WTC11 (cell line): ENCODE results near the gene MACROD2. TPM values are rescaled to one million over a fixed set of nuclear protein-coding genes. Genes with fewer than 3 reads are reported as not detected.

Experiments
- ATAC-seq: fragments of 200-7000 bp; cut with Tn5 transposase; 2 replicates; pipeline ENCODE4 v1.10.0; 2021; ENCODE audit warnings: mild to moderate bottlenecking, moderate library complexity
- CTCF ChIA-PET: fragments of 300-600 bp; sonication (Branson Sonifier 250); formaldehyde crosslinking; loops from one replicate; lab custom pipeline; 2021; ENCODE audit warnings: antibody characterized with exemption; lab: Charles Lee
- POLR2A ChIA-PET: fragments of 350-600 bp; sonication (Branson Sonifier 250); formaldehyde crosslinking; loops from one replicate; lab custom pipeline; 2021; ENCODE audit warnings: antibody characterized with exemption; lab: Charles Lee
- DNase-seq: peaks from one replicate; pipeline ENCODE4 v3.0.0; 2021; ENCODE audit warnings: low spot score
- H3K27ac Mint-ChIP-seq: 2 replicates; pipeline ENCODE4 v1.8.0; 2021; ENCODE audit warnings: mixed read lengths
- H3K27me3 Mint-ChIP-seq: 2 replicates; pipeline ENCODE4 v1.8.0; 2021; ENCODE audit warnings: low read depth, mild to moderate bottlenecking, moderate library complexity, mixed read lengths
- H3K36me3 Mint-ChIP-seq: 2 replicates; pipeline ENCODE4 v1.8.0; 2021; ENCODE audit warnings: mixed read lengths
- H3K4me1 Mint-ChIP-seq: 2 replicates; pipeline ENCODE4 v1.8.0; 2022; ENCODE audit warnings: mixed read lengths
- H3K4me3 Mint-ChIP-seq: 2 replicates; pipeline ENCODE4 v1.8.0; 2021; ENCODE audit warnings: mild to moderate bottlenecking, moderate library complexity, mixed read lengths
- H3K9me3 Mint-ChIP-seq: 2 replicates; pipeline ENCODE4 v1.8.0; 2021; ENCODE audit warnings: mixed read lengths
- ATF2 ChIP-seq: sonication (generic); formaldehyde crosslinking; IDR thresholded peaks from 2 replicates; pipeline ENCODE4 v1.8.1; 2022; ENCODE audit warnings: low read depth, missing genetic modification reagents, borderline replicate concordance
- ESRRA ChIP-seq: sonication (generic); formaldehyde crosslinking; IDR thresholded peaks from 2 replicates; pipeline ENCODE4 v1.8.1; 2022; ENCODE audit warnings: mild to moderate bottlenecking, missing genetic modification reagents, borderline replicate concordance
- GRHL2 ChIP-seq: fragments of 250-450 bp; sonication (Bioruptor Pico); IDR thresholded peaks from 2 replicates; pipeline ENCODE4 v1.8.0; 2022; ENCODE audit warnings: mild to moderate bottlenecking, moderate library complexity; ENCODE audit not compliant: insufficient replicate concordance, severe bottlenecking
- IRF1 ChIP-seq: sonication (generic); formaldehyde crosslinking; IDR thresholded peaks from 2 replicates; pipeline ENCODE4 v1.8.0; 2023; ENCODE audit warnings: missing genetic modification reagents
- MLX ChIP-seq: sonication (generic); formaldehyde crosslinking; IDR thresholded peaks from 2 replicates; pipeline ENCODE4 v1.8.1; 2023; ENCODE audit warnings: mild to moderate bottlenecking, missing genetic modification reagents, moderate library complexity
- MXD4 ChIP-seq: fragments of 250-450 bp; sonication (Bioruptor Pico); IDR thresholded peaks from 2 replicates; pipeline ENCODE4 v1.8.0; 2021; ENCODE audit warnings: mild to moderate bottlenecking, moderate library complexity, borderline replicate concordance
- NFATC4 ChIP-seq: fragments of 250-450 bp; sonication (Bioruptor Pico); IDR thresholded peaks from 2 replicates; pipeline ENCODE4 v1.9.0; 2021; ENCODE audit warnings: mild to moderate bottlenecking
- NR1H2 ChIP-seq: sonication (generic); formaldehyde crosslinking; IDR thresholded peaks from 2 replicates; pipeline ENCODE4 v1.9.0; 2021; ENCODE audit warnings: mild to moderate bottlenecking, moderate library complexity, missing genetic modification reagents
- PREB ChIP-seq: sonication (generic); formaldehyde crosslinking; IDR thresholded peaks from 2 replicates; pipeline ENCODE4 v1.8.1; 2022; ENCODE audit warnings: mild to moderate bottlenecking, missing genetic modification reagents, moderate library complexity, borderline replicate concordance
- RORB ChIP-seq: fragments of 250-450 bp; sonication (Bioruptor Pico); IDR thresholded peaks from 2 replicates; pipeline ENCODE4 v1.9.0; 2021; ENCODE audit warnings: mild to moderate bottlenecking
- SMAD3 ChIP-seq: sonication (generic); formaldehyde crosslinking; IDR thresholded peaks from 2 replicates; pipeline ENCODE4 v1.8.0; 2022; ENCODE audit warnings: missing genetic modification reagents, mild to moderate bottlenecking, borderline replicate concordance
- SMAD4 ChIP-seq: sonication (generic); formaldehyde crosslinking; IDR thresholded peaks from 2 replicates; pipeline ENCODE4 v1.8.0; 2022; ENCODE audit warnings: mild to moderate bottlenecking, missing genetic modification reagents
- USF1 ChIP-seq: sonication (generic); formaldehyde crosslinking; IDR thresholded peaks from 2 replicates; pipeline ENCODE4 v1.8.0; 2022; ENCODE audit warnings: mild to moderate bottlenecking, missing genetic modification reagents
- USF2 ChIP-seq: sonication (generic); formaldehyde crosslinking; IDR thresholded peaks from 2 replicates; pipeline ENCODE4 v1.8.1; 2023; ENCODE audit warnings: mild to moderate bottlenecking, missing genetic modification reagents, moderate library complexity
- ZNF121 ChIP-seq: sonication (generic); formaldehyde crosslinking; IDR thresholded peaks from 2 replicates; pipeline ENCODE4 v1.8.0; 2023; ENCODE audit warnings: missing genetic modification reagents
- ZNF138 ChIP-seq: sonication (generic); formaldehyde crosslinking; conservative IDR thresholded peaks from 2 replicates; pipeline ENCODE4 v1.8.1; 2022; ENCODE audit warnings: mild to moderate bottlenecking, moderate library complexity, missing genetic modification reagents
- ZNF232 ChIP-seq: sonication (generic); formaldehyde crosslinking; IDR thresholded peaks from 2 replicates; pipeline ENCODE4 v1.8.0; 2022; ENCODE audit warnings: mild to moderate bottlenecking, missing genetic modification reagents
- ZNF512 ChIP-seq: sonication (generic); formaldehyde crosslinking; IDR thresholded peaks from 2 replicates; pipeline ENCODE4 v1.8.1; 2022; ENCODE audit warnings: missing genetic modification reagents, borderline replicate concordance
- ZNF532 ChIP-seq: fragments of 250-450 bp; sonication (Bioruptor Pico); IDR thresholded peaks from 2 replicates; pipeline ENCODE4 v1.9.0; 2021; ENCODE audit warnings: mild to moderate bottlenecking, borderline replicate concordance
- ZSCAN18 ChIP-seq: fragments of 250-450 bp; sonication (Bioruptor Pico); IDR thresholded peaks from 2 replicates; pipeline ENCODE4 v2.1.2; 2022; ENCODE audit warnings: mild to moderate bottlenecking, moderate library complexity
- total RNA-seq: library from RNA; stranded (reverse); gene quantifications from 3 replicates; pipeline ENCODE4 v1.2.3, GENCODE V29; 2021

MACROD2 gene
- total RNA-seq, 1 experiment from 2014 or later: 4.1 TPM

GRCh38 chr20:14512839-14513238 lies 517.5 kb downstream of the MACROD2 start:
- TF ChIP-seq RORB (CRISPR knock-in tag) (no peak), USF1 (CRISPR knock-in tag) (no peak), MLX (no peak), ZNF512 (no peak), SMAD4 (CRISPR knock-in tag) (no peak), ATF2 (CRISPR knock-in tag) (no peak), ZNF138 (CRISPR knock-in tag) (no peak)
- Mint-ChIP-seq H3K9me3 (peaks cover 12% of the 10 kb centered on the region), H3K27me3 (no peaks in the 10 kb centered on the region), H3K27ac (no peak overlapping the region), H3K4me1 (no peaks in the 10 kb centered on the region), H3K4me3 (no peak overlapping the region), H3K36me3 (no peaks in the 10 kb centered on the region)
- DNase-seq (no peak), ATAC-seq (no peak)
- ChIA-PET CTCF (no interaction called here), POLR2A (no interaction called here)

GRCh38 chr20:14518648-14519047 lies 523.3 kb downstream of the MACROD2 start:
- no peaks in the 10 kb centered on the region for H3K27me3 Mint-ChIP-seq
- H3K36me3 Mint-ChIP-seq: no peaks in the 10 kb centered on the region
- no peak overlapping the region for H3K27ac Mint-ChIP-seq
- no peak for ATAC-seq
- H3K4me1 Mint-ChIP-seq: peaks cover 9% of the 10 kb centered on the region; the same call in 1 of the 2 replicates
- ChIA-PET CTCF (no interaction called here), POLR2A (no interaction called here)
- no peak overlapping the region for H3K4me3 Mint-ChIP-seq
- peaks cover 7% of the 10 kb centered on the region; the same call in 1 of the 2 replicates for H3K9me3 Mint-ChIP-seq
- DNase-seq: no peak
- TF ChIP-seq GRHL2 (CRISPR knock-in tag) (no peak), ZSCAN18 (CRISPR knock-in tag) (no peak), SMAD3 (CRISPR knock-in tag) (no peak), IRF1 (CRISPR knock-in tag) (no peak), ZNF232 (CRISPR knock-in tag) (no peak), PREB (no peak), NR1H2 (CRISPR knock-in tag) (no peak), USF2 (CRISPR knock-in tag) (no peak), ESRRA (CRISPR knock-in tag) (no peak), NFATC4 (CRISPR knock-in tag) (no peak), ZNF121 (no peak), MXD4 (CRISPR knock-in tag) (no peak), ZNF532 (CRISPR knock-in tag) (no peak)
